Measurements from ENCODE around the gene ADH1A. TPM values are rescaled to one million over a fixed set of nuclear protein-coding genes. Genes with fewer than 3 reads are reported as not detected.
"Not testable (repeated sequence)": the region's sequence is repeated elsewhere in the genome, so short reads cannot be mapped to it uniquely, and the experiment has no call there.

The ADH1A gene
- total RNA-seq, 1 donor from 2014 or later: not detected

DNA sequence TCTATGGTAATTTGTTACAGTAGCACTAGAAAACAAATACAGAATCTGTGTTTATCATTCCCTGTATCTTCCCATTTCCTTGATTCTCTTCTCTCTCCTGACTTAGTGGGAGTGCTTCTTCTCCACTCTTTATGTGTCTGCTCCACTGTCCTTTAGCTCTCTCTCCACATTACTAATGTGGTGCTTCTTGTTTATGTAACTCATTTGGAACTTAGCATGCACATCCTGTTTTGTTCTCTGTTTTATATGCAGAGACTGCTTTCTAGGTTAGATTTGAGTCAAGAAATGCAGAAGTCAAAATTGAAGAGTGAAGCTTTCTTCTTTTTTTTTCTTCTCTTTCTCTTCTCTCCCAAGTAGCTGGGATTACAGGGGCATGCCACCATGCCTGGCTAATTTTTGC is 25.9 kb downstream of the ADH1A start:
- no peak for DNase-seq
- H3K4me1 Mint-ChIP-seq: no peaks in the 10 kb centered on the region
- POLR2A ChIA-PET: no interaction called here
- H3K36me3 Mint-ChIP-seq (ENCODE audit: low read depth): no peaks in the 10 kb centered on the region
- CTCF ChIA-PET: no interaction called here
- peaks cover 8% of the 10 kb centered on the region for H3K9me3 Mint-ChIP-seq
- no peaks in the 10 kb centered on the region for H3K27me3 Mint-ChIP-seq
- no peak overlapping the region for H3K27ac Mint-ChIP-seq
- ATAC-seq (ENCODE audit: low read depth): no peak
- intact Hi-C loops (cut with micrococcal nuclease): no loop called here
- no peak overlapping the region for H3K4me3 Mint-ChIP-seq
- TF ChIP-seq, protein P1, sequence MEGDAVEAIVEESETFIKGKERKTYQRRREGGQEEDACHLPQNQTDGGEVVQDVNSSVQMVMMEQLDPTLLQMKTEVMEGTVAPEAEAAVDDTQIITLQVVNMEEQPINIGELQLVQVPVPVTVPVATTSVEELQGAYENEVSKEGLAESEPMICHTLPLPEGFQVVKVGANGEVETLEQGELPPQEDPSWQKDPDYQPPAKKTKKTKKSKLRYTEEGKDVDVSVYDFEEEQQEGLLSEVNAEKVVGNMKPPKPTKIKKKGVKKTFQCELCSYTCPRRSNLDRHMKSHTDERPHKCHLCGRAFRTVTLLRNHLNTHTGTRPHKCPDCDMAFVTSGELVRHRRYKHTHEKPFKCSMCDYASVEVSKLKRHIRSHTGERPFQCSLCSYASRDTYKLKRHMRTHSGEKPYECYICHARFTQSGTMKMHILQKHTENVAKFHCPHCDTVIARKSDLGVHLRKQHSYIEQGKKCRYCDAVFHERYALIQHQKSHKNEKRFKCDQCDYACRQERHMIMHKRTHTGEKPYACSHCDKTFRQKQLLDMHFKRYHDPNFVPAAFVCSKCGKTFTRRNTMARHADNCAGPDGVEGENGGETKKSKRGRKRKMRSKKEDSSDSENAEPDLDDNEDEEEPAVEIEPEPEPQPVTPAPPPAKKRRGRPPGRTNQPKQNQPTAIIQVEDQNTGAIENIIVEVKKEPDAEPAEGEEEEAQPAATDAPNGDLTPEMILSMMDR (IDR thresholded peaks at IDR 0.05): no peak

DNA sequence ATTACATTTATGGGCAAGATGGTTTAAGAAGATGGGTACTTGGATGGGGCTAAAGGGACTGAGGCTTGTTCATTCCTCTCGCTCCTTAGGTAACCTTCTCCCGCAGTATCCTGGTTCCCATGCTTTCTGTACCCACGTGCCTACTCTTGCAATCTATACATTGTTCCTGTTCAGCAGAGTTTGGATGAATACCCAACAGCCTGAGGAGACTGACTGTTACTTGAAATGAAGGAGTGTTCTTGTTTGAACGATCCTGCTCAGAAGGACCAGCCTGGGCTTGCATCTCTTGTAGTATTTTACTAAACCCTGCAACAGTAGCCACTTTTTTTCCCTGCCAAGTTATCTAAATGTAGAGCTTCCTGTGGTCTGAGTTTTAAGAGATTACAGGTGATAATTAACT is 38.0 kb downstream of the ADH1A start:
- intact Hi-C loops (cut with micrococcal nuclease): no loop called here
- DNase-seq (no peak), ATAC-seq (ENCODE audit: low read depth) (no peak)
- no peaks in the 10 kb centered on the region for H3K27me3 Mint-ChIP-seq
- POLR2A ChIA-PET: no interaction called here
- H3K4me3 Mint-ChIP-seq: no peak overlapping the region
- no peaks in the 10 kb centered on the region for H3K36me3 Mint-ChIP-seq (ENCODE audit: low read depth)
- no peaks in the 10 kb centered on the region for H3K4me1 Mint-ChIP-seq
- CTCF ChIA-PET: no interaction called here
- H3K9me3 Mint-ChIP-seq: peaks cover 7% of the 10 kb centered on the region
- no peak overlapping the region for H3K27ac Mint-ChIP-seq
- TF ChIP-seq, protein P1 (IDR thresholded peaks at IDR 0.05): no peak

DNA sequence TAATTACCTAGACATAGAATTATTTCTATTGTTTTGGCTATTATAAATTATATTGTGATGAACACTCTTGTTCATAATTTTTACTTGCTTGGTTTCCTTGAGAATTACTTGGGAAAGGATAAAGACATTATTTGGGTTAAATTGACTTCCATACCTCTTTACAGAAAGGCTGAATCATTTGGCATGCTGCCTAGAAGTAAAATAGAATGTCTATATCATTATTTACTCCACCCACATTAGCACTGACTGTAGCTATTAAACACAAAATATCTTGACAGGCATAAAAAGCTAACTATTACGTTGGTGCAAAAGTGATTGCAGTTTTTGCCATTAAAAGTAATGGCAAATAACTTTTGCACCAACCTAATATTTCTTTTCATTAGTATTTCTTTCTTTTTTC is 42.1 kb downstream of the ADH1A start:
- Mint-ChIP-seq H3K4me1 (no peaks in the 10 kb centered on the region), H3K36me3 (ENCODE audit: low read depth) (no peaks in the 10 kb centered on the region), H3K9me3 (peaks cover 12% of the 10 kb centered on the region), H3K27ac (no peak overlapping the region), H3K4me3 (no peak overlapping the region), H3K27me3 (no peaks in the 10 kb centered on the region)
- intact Hi-C loops (cut with micrococcal nuclease): no loop called here
- POLR2A ChIA-PET: no interaction called here
- DNase-seq: no peak
- CTCF ChIA-PET: no interaction called here
- TF ChIP-seq, protein P1 (IDR thresholded peaks at IDR 0.05): no peak
- no peak for ATAC-seq (ENCODE audit: low read depth)

- intact Hi-C loops (cut with micrococcal nuclease): no loop called here
- DNase-seq (no peak), ATAC-seq (ENCODE audit: low read depth) (no peak)
- ChIA-PET POLR2A (no interaction called here), CTCF (no interaction called here)
- no peaks in the 10 kb centered on the region for H3K4me1 Mint-ChIP-seq
- TF ChIP-seq, protein P1 (IDR thresholded peaks at IDR 0.05): no peak
- peaks cover 4% of the 10 kb centered on the region for H3K9me3 Mint-ChIP-seq
- H3K27ac Mint-ChIP-seq: no peak overlapping the region
- no peak overlapping the region for H3K4me3 Mint-ChIP-seq
- H3K27me3 Mint-ChIP-seq: peaks cover 2% of the 10 kb centered on the region
- H3K36me3 Mint-ChIP-seq (ENCODE audit: low read depth): no peaks in the 10 kb centered on the region
Measured at GRCh38 chr4:99235955-99236354, 54.8 kb downstream of the ADH1A start.

DNA sequence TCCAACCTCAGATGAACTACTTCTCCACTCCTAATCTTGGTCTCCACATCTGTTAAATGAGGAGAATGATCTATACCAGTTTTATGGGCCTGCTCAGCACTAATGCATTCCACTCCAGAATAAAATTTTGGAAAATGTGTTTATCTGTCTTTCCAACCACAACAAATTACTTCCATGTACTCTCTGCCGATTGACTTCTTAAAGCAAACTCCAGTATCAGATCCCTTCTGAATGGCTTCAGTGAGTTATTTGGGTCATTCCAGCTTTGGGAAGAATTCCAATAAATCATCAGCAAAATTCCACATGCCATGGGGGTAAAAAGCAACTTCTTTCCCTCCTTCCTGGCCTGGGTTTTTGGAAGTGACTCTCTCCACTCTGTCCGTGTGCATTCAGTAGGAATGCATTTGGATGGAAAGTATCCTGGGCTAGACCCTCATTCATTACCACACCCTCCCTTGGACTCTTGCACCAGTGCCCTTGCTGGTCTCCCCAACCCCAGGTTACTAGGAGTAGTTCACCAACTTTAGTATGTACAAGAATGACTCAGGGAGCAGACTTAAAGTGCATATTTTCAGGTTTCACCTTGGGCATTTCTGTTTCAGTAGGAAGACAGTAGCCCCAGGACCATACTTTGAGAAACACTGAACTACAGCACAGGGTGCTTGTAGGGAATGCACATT is 56.3 kb downstream of the ADH1A start:
- peaks cover 10% of the 10 kb centered on the region for H3K9me3 Mint-ChIP-seq
- H3K27ac Mint-ChIP-seq: no peak overlapping the region
- no peak for ATAC-seq (ENCODE audit: low read depth)
- ChIA-PET POLR2A (no interaction called here), CTCF (no interaction called here)
- no peaks in the 10 kb centered on the region for H3K4me1 Mint-ChIP-seq
- intact Hi-C loops (cut with micrococcal nuclease): no loop called here
- peaks cover 2% of the 10 kb centered on the region for H3K27me3 Mint-ChIP-seq
- no peak overlapping the region for H3K4me3 Mint-ChIP-seq
- TF ChIP-seq, protein P1 (IDR thresholded peaks at IDR 0.05): no peak
- DNase-seq: no peak
- no peaks in the 10 kb centered on the region for H3K36me3 Mint-ChIP-seq (ENCODE audit: low read depth)

- H3K27ac Mint-ChIP-seq; H3K4me1 Mint-ChIP-seq; intact Hi-C loops (cut with micrococcal nuclease); POLR2A ChIA-PET; H3K27me3 Mint-ChIP-seq; H3K36me3 Mint-ChIP-seq (ENCODE audit: low read depth); DNase-seq; H3K4me3 Mint-ChIP-seq; CTCF ChIA-PET; ATAC-seq (ENCODE audit: low read depth): not testable (repeated sequence)
- peaks cover 12% of the 10 kb centered on the region for H3K9me3 Mint-ChIP-seq
Measured at GRCh38 chr4:99233397-99233796, 57.4 kb downstream of the ADH1A start.

DNA sequence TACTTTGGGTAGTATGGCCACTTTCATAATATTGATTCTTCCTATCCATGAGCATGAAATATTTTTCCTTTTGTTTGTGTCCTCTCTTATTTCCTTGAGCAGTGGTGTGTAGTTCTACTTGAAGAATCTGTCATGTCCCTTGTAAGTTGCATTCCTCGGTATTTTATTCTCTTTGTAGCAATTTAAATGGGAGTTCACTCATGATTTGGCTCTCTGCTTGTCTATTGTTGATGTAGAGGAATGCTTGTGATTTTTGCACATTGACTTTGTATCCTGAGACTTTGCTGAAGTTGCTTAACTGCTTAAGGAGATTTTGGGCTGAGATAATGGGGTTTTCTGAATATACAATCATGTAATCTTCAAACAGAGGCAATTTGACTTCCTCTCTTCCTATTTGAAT is 62.1 kb downstream of the ADH1A start:
- intact Hi-C loops (cut with micrococcal nuclease); CTCF ChIA-PET; ATAC-seq (ENCODE audit: low read depth): not testable (repeated sequence)

GRCh38 chr4:99227646-99228045 is 63.1 kb downstream of the ADH1A start:
- H3K4me3 Mint-ChIP-seq; CTCF ChIA-PET; intact Hi-C loops (cut with micrococcal nuclease); H3K27me3 Mint-ChIP-seq; DNase-seq; ATAC-seq (ENCODE audit: low read depth); H3K4me1 Mint-ChIP-seq; H3K36me3 Mint-ChIP-seq (ENCODE audit: low read depth); POLR2A ChIA-PET; H3K27ac Mint-ChIP-seq: not testable (repeated sequence)
- peaks cover 20% of the 10 kb centered on the region for H3K9me3 Mint-ChIP-seq

More for the DNA sequence above, 62.1 kb downstream of the ADH1A start:
- H3K9me3 Mint-ChIP-seq: peaks cover 20% of the 10 kb centered on the region
- H3K4me1 Mint-ChIP-seq; H3K4me3 Mint-ChIP-seq; POLR2A ChIA-PET; H3K27me3 Mint-ChIP-seq; H3K36me3 Mint-ChIP-seq (ENCODE audit: low read depth); DNase-seq; H3K27ac Mint-ChIP-seq: not testable (repeated sequence)
